ENCODE results near the gene FASLG.

The FASLG gene

DNA sequence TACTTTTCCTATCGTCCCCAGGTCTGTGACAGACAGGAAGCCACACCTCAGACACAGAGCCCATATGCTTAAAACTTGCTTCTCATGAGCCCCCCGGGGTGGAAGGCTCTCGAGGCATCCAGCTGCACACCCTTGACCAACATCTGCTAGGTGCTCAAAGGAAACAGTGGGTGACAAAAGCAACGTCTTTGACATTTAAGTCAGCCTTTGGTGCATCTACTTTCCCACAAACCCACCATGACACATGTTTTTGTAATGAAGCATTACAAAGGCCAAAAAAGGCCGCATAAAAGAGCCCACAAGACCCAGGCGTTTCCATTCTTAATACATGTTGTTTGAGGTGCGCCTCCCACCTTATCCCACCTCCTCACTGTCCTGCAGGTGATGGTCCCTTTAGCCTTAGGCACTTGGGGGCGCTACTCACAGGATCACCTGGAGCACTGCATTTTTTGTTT, 11.8 kb upstream of the FASLG start:
- no peak for DNase-seq

DNA sequence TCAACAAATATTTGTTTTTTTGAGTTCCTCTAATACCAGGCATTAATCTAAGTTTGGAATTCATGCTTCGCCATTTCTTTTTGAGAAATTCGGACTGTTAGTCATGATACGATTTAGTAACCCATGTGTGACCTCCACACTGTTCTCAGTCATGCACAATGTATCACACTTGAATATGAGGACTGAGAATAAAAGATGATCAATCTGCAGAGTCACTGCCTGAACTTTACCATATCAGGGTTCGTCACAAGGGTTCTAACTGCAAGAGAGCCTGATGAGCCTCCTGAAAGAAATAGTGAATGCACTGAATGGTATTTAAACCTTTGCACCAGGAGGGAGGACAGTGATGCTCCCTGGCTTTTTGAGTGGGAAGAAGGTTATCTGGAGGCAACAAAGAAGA, 10.9 kb upstream of the FASLG start:
- no peak for DNase-seq

DNA sequence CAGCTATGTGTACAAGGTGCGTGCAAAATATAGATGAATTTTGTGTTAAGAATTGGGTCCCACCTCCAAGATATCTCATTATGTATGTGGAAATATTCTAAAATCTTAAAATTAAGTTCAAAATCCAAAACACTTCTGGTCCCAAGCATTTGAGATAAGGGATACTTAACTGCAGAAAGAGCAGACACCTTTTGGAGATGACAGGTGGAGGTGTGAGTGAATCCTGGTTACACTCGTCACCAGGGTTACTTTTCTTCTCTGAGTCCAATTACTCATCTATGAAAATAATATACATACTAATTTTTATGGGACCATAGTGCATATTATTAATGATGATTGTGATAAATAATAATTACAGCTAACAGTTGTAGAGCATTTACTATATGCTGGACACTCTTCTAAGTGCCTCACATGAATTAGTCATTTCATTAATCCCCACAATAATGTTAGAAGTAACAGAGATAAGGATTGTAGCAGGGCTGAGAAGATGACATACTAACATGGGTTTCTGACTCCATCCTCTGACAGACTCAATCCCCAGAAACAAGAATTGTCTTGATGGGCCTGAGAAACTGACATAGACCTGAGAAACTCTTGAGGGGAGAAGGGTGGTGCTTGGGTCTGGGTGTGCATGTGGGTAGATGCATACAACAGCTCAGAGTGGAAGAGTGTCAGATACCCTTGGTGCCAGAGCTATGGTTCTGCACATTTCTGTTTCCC, 8.3 kb upstream of the FASLG start:
- no peak for DNase-seq

DNA sequence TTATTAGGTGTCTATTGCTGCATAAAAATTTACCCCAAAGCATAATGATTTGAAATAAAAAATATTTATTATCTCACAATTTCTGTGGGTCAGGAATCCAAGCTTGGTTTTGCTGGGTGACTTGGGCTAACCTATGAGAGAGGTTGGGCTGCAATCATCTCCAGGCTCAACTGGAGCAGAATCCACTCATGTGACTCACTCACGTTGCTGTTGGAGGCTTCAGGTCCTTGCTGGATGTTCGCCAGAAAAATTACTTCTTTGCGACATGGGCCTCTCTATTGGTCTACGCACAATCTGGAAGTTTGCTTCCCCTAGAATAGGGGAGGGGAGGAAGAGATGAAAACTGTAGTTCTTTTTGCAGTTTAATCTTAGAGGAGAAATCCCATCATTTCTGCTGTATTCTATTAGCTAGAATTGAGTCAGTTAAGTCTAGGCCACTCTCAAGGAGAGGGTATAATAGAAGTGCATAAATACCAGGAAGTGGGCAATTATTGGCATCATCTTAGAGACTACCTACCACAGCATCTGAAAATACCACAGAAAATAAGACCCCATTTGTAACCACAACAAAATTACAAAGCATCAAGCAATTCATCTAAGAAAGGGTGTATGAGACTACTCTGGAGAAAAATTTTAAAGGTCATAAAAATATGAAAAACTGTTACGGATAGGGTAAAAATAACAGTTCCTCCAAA, 5.7 kb upstream of the FASLG start:
- no peak for DNase-seq

DNA sequence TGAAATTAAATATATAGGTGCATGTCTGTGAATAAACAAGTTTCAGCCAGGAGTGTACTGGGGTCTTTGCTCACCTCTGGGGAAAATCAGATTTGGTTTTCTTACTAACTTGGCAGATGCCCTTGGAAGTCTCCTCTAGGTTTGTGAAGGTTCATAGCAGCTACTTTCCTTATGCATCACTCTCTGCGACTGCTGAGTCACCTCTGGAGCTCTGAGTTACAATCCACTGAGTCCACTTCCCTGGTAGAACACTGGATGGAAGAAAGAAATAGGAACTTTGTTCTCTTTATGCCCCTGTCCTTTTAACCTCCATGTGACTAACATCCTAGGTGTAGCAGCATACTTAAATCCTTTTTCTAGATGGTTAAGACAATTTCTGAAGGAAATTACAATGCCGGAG, 4.4 kb upstream of the FASLG start:
- DNase-seq = no peak

DNA sequence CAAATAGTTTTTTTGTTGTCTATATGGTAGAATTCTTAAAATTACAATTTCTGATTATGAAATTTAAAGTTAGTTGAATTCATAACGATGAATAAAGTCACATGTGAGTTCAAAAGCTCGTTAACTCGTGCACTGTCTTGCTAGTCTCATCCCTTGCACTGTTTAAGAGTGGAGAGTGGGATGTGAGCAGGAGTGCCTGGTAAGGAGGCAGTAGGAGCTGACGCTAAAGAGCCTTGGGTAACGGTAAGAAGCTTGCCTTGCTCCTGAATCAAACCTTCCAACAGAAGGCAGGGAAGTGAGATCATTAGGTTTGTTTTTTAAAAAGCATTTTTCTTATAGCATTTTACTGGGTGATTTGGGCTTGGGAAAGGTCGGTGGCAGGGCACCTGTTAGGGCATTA, 2.3 kb upstream of the FASLG start:
- no peak for DNase-seq

DNA sequence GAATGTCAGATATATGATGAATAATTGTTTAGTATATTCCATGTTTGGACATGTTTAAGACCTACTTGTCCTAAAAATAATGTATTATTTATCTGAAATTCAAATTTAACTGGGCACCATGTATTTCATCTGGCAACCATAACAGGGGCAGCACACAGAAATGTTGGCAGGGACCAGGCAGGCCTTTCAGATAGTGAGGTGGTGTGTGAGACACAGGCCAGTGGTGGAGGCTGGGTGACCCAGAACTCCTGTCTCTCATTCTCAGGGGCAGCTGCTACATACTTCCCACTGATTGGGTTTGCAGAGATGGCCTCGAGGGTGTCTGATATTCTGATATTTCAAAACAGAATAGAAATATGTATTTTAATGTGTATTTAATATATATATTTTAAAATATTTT, 1.3 kb upstream of the FASLG start:
- DNase-seq = no peak

DNA sequence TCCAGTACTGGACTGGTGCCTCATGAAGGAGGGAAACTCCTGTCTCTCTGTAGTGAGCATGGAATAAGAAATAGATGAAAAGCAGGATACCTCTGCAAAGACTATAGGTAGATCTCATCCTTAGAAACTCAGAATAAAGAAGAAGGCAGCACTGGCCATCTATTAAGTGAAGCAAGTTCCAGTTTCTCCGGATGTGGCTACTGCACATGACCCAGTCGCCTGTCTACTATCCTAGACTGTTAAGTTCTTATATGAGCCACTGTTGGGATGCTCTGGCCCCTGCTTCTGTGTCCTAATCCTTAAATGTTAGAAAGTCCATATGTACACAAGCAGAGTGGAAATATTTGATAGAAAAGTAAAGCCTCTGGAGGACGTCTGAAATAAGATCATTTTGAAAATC, 2.2 kb downstream of the FASLG start:
- DNase-seq = no peak

DNA sequence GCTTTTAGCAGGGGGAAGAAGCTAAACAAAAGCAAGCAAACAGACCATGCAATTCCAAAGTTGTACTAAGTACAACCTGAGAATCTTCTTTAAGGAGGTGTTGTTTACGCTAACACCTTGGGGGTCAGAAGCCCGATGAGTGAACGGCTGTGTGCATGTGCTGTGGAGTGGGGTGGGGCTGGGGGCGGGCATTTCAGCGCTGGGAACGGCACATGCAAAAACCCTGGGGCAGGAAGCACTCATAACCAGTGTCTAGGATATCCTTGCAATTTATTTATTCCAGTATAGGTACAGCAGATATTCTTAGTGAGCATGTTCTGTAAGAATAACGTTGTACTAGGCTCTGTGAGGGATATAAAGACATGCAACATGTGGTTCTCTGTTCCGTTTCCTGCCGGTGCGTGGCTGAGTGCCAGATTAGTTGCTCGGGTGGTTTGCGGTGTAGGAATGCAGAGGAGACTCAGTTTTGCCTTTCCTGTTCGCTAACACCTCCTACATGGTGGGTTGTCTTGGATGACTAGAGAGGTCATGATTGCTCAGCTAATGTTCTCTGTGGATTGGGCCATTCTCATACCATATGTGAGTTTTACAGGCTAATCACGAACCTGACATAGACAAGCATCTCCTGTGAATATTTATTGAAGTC, 3.7 kb downstream of the FASLG start:
- DNase-seq = no peak

DNA sequence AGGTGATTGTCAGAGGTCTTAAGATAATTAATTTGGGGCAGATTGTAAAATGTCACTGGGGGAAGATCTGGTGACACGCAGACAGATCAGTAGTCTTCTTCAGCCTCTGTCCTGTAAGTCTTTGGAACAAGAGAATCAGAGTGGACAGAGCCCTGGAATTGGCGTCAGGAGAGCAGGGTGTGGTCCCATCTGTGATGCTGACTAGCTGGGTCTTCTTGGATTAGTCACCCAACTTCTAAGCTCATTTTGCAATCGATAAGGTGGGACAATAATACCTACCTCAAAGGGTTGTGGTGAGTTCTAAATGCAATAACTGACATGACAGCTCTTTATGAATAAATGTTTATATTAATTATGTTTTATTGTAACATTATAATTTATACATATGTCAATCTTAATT, 4.8 kb downstream of the FASLG start:
- DNase-seq = no peak

DNA sequence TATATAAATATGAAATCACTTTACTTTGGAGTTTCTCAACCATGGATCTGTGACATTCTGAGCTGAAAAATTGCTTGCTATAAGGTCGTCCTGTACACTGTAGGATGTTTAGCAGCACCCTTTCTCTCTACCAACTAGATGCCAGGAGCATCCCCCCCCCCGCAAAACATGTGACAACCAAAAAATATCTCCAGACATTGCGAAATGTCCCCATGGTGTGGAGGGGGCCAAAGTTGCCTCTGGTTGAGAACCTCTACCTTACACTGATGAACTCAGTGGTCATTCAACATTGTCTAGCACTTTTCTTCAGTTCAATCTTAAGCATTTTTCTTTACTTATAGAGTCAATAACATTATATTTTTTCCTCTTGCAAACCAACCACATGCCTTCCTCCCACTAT, 9.2 kb downstream of the FASLG start:
- DNase-seq = no peak

DNA sequence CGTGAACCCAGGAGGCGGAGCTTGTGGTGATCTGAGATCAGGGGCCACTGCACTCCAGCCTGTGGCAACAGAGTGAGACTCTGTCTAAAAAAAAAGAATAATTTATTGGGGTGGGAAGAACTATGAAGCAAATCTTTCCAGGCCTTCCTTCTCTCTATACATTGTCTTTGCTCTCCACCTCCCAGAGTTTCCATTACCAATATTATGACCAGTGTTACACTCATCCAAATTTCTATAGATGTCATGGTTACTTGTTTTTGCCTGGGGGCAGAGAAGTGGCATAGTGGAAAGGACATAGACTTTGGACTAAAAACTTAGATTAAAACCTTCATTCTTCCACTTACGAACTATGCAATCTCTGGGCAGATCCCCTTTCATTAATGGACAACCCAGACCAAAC, 10.1 kb downstream of the FASLG start:
- DNase-seq = no peak

DNA sequence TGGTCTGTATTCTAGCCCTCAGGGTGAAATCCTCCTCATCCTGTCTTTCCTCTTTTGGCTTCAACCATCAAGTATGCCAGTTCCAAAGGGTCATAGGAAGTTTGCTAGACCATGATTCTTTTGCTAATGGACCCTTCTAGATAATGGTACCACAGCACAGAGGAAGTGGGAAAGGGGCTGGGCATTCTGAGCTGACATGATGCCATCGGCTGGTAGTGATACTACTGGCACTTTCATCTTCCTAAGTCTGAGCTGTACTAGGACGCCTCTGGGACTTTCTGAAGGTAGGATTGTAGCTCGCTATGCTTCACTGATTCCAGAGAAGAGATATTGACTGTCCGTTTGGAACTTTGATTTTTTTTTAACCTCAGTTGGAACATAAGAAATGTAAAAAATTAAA, 11.4 kb downstream of the FASLG start:
- DNase-seq = no peak

DNA sequence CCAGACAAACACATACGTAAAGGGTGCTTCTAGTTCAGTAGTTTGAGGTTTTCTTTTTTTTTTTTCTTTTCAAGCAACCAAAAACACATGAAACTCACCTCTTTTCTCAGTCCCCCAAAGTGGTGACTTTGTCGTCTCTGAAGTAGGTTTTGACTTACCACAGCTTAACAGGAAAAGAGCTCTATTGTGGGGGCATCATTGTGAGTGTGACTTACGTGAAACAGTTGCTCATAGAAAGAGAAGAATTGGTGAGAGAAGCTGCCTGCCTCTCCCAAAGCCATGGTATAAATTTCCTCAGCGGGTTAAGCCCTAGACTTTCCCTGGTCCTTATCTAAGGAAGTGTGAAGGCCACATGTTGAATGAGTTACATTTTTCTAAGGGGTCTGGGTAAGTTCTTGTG, 11.9 kb downstream of the FASLG start:
- no peak for DNase-seq

DNA sequence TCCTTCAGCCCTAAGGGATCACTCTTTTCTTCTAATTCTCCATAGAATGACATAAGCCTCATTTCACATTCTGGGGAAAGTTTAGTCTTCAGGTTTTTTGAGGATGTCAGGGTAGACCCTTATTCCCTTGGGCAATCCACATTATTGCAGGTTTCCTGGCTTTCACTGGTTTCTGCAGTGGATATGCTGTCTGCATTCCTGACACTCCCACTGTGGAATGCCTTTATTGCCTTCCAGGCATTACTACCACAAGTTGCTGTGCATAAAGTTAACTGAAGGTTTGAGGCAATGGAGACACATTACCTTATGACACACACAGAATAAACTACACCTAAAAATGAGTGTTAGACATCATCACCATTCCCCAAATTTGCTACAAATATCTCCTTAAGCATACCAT, 12.7 kb downstream of the FASLG start:
- DNase-seq = no peak

DNA sequence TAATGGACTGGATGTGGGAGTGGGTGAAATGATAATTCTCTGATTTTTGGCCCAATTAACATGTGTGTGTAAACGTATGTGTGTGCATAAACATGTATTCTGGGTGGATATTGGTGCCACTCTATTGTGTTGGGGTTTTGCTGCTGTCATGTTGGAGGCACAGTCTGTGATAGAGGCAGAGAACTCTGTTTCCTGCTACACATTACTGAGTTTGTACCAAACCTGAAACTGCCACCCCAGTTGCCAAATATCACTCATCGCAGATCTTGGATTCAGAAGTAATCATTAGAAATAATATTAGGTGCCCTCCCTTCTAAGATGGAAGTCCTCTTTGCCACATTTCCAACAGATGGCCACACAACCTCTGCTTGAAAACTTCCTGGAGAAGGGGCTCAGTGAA, 13.8 kb downstream of the FASLG start:
- no peak for DNase-seq

DNA sequence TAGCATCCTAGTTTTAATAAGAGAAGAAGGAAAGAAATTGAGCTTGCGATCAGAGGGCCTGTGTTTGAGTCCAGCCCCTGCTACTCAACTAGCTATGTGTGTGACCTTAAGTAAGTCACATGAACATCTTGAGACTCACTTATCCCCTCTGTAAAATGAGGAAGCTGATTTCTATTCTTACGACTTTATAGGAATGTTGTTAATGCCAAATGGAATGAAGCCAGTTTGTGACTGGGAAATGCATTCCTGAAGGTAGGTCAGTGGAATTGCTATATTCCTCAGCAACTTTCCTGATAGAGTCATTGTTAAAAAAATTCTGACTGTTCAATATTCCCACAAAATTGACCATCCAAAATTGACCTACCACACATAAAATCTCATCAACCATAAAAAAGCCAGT, 14.9 kb downstream of the FASLG start:
- DNase-seq = no peak

DNA sequence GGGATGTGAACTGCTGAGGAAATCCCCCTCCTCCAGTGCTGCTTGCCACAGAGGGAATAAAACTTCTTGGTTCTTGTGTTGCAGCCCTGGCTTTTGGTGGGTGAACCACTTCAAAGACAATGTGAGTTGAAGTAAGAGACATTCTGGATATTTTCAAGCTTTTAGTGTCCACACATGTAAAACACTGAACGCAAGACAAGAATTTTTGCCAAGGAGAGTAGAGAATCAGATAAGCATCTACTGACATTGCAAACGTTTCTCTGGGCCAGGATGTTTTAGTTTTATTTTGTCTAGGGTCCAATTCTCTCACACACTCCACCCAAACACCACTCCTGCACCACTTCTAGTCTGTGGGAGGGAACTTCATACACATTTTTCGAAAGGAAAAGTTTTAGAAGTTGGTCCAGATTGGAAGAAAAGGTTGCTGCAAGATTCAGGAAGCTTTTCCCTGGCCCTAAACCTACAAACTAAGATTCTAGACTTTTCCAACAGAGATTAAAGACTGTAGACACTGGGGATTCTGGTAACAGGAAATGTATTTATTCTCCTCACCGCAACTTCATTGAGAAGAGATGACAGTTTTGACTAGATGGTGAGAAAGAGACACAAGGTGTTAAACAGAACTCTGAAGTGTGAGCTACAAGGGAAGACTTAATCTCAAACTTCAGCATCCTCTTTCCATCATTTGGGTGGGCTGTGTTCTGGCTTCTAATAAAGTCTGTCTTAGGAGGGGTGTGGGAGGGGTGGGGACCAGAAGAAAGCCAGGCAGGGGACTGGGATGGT, 16.1 kb downstream of the FASLG start:
- DNase-seq = no peak

DNA sequence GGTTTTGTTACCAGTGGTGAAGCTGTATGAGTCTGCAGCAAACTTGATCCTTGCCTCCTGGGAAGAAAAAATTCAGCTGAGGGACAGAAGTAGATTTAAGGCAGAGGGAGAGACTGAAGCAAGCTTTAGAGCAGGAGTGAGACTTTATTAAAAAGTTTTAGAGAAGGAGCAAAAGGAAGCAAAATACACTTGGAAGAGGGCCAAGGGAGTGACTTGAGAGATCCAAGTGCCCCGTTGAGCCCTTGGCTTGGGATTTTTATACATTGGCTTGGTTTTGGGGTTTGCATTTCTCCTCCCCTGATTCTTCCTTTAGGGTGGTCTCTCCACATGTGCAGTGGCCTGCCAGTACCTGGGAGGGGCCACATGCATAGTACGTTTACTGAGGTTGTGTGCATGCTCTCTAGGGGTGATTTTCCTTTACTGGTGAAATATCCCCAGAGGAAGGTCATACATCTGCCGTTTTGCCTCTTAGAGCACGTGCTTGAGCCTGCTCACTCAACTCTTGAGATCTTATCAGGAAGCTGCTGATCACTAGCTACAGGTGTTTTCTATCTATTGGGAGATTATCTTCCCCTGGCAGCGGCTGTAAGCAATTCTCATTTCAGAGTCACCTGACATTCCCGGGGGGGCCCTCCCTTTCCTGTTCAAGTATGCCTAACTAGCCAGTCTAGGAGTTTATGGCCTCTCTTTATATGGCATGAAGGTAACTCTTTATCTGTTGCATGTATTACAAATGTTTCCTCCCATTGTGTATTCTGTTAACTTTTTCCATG, 20.3 kb downstream of the FASLG start:
- no peak for DNase-seq

DNA sequence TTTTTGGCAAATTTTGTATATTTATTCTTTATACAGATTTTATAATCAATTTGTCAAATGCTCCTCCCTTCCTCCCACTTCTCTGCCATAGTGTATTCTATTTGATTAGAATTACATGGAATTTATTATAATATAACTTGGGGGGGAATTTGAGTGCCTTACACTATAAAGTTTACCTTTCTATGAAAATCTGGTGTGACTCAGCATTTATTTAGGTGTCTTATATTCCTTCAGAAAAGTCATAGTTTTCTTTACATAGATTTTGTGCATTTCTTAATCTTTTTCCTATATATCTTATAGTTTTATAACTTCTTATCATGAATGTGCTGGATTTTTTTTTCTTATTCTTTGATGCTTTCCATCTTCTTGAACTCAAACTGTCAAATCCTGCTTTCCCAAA, 21.3 kb downstream of the FASLG start:
- DNase-seq = no peak

DNA sequence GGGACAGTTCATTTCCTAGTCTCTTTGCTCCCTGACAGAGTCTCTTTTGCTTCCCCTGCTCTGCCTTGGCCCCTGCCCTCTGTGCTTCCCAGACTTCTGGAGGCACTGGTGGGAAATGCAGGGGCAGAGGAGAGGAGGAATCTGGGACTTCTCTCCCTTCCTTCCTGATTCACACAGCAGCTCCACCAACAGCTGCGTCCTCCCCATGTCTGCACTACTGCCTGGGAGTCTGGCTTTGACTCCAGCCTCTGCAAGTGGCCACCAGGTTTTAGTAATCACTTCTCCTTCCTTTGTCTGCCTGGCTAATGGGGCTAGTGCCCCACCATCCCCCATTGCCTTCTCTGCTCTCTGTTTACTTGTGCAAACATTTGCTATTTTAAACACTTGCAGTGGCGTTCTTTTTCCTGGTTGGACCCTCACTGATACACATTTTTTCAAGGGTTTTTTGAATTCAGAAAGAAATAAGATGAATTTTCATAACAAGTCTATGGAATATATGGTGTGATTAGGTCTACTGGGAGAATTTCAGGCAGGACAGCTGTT, 21.9 kb downstream of the FASLG start:
- no peak for DNase-seq

DNA sequence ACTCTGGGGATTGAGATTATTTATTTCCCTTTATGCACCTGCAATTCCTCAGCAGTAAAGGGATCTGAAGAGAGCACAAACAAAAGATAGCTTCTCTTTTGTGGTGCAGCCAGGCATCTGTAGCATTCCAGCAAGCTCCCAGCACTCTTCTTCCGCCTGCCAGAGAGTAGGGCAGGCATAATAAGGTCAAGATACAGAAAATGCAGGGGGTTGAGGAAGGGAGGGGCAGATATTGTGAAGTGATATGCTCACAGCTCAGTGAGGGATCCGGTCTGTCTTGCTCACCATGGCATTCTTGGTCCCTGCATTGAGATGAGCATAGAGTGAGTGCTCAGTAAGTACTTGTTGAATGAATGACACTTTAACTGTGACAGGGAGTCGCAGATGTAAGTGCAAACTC, 23.9 kb downstream of the FASLG start:
- no peak for DNase-seq

DNA sequence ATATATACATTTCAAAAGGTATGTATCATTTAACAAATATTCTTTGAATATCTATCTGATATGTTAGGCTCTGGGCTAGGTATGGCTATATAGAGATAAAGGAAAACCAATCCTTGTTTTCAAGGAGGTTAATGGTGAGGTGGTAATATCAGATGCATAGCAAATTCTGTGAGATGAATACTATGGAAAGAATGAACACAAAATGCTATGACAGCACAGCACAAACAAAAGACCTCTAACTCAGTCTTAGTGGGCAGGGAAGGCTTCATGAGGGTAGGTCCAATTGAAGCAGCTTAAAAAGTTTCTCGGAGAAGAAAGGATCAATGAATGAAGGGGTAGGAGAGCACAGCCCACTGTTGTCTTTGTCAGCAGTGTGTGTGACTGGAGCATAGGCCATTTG, 27.2 kb downstream of the FASLG start:
- no peak for DNase-seq
